ENCODE data around the gene NECAP2.

Gene NECAP2, protein sequence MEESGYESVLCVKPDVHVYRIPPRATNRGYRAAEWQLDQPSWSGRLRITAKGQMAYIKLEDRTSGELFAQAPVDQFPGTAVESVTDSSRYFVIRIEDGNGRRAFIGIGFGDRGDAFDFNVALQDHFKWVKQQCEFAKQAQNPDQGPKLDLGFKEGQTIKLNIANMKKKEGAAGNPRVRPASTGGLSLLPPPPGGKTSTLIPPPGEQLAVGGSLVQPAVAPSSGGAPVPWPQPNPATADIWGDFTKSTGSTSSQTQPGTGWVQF

DNA sequence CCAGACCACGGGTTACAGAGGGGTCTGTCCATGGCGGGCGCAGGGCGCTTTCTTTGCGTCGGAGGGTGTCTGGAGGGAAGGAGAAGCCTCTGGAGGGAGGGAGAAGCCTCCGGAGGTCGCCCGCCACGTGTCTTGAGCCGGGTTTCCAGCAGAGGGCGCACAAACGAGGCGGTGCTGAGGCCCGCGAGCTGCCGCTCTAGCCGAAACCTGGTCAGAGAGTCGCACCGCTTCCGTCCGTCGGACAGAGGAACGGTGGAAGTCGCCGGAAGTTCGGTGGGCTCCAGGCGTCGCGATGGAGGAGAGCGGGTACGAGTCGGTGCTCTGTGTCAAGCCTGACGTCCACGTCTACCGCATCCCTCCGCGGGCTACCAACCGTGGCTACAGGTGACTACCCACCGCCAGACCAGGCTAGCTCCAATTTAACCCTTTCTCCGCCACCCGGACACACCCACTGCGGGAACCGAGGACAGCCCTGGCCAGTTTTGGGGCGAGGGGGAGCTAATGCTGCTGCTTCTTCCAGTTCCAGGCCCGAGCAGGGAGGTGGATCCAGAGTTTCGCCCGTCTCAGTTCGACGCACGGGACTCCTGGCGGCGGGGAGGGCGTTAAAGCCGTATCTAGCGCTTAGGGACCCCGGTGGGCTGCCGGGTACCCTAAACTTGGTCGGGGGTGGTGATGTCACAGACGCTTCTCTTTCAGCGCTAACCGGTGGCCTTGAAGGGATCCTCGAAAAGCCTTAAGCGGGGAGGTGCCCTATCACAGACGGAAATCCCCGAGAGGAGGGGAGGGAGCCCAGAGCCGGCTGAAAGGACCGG lies at the start of gene NECAP2:
Gene NECAP2 (plus strand): TSS at position 255 of the 812 bp plus-strand sequence. CDS start 38 bp downstream, at position 293.
- FAIRE-seq = no peak

DNA sequence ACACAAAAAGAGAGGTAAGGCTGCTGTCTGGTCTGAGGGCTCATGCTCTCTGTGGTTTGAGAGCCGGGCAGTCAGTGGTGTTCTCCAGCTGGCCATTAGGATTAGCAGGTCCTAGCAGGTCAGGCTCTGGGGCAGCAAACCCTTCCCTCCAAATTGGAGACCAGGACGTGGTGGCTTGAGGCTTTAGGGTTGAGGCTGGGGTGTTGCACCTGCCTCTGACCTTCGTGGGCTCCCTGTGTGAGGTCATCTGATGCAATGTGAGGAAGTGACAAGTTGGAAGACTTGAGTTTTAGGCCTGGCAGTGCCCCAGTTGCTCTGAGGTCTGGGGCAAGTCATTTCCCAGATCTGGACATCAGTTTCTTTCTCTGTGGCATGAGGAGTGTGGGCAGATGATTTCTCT lies 49.1 kb upstream of the NECAP2 start:
- no peak for FAIRE-seq

DNA sequence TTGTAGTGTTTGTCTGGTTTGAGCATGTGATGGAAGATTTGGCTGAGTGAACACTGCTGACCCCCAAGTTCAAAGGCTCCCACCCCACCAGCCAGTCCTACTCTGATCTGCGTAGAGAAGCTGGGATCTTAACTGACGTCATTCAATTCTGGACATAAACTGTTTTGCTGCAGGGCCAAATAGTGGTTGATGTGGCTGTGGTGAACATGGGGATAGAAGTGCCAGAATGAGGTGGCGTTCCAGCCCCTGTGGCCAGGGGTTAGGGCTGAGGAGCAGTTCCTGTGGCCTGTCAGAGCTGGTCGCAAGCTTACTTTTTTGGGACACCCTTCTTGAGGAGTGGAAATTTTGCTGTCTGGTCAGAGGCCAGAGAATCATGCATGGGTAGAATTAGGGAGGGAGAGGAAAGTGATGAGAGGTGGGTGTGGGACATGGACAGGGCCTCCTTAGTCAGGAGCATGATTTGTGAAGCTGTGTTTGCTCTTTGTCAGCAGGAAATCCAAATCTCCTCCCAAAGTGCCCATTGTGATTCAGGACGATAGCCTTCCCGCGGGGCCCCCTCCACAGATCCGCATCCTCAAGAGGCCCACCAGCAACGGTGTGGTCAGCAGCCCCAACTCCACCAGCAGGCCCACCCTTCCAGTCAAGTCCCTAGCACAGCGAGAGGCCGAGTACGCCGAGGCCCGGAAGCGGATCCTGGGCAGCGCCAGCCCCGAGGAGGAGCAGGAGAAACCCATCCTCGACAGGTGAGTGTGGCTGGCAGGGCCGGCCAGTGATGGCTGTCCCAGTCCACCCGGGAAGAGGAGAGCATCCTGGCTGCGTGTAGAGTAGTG lies 47.6 kb upstream of the NECAP2 start:
- no peak for FAIRE-seq

GRCh38 chr1:16393570-16394521 lies 46.7 kb upstream of the NECAP2 start:
- no peak for FAIRE-seq

- FAIRE-seq = no peak
These were observed 45.5 kb upstream of the NECAP2 start for GRCh38 chr1:16394977-16395376.

- no peak for FAIRE-seq
These were observed 43.9 kb upstream of the NECAP2 start for GRCh38 chr1:16396591-16396990.

DNA sequence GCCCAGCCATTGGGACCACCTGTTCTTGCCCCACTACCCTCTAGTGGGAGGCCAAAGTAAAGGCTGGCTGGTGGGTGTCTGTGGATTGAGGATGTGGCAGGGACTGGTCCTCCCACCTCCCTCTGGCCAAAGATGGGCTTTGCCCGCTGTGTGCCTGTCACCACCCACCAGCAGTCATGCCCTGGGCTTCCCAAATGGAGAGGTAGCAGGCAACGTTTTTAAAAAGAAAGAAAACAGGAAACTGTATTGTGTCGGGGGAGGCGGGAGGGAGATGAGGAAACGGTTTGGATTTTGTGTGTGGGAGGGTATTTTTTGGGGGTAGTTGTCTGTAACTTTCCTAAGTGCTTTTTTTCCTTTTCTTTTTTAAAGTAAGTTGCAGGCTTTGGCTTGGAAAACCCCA lies 43.4 kb upstream of the NECAP2 start:
- no peak for FAIRE-seq

DNA sequence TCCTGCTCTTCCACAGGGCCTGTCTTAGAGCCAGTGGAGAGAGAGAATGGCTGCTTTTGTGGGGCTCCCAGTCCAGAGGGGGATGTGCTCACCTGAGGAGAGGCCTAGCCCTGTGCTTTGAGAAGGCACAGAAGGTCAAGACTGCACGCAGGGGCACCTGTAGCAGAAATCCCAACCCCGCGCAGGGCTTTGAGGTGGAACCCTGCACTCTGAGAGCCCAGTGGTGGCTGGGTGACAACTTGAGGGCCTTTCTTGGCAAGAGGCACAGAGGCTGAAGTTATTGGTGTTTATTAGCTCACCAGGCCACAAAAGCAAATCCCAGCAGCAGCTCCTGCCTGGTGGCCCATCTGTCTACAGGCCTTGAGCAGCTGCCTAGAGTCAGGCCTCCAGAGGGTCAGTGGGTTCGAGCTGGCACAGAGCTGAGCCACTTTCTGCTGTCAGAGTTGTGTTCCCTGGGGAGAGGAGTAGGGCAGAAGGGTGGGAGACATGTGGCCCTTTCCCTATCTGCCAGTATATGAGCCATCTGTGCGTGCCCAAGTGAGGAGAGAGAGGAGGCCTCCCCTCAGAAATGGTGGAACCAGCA lies 42.1 kb upstream of the NECAP2 start:
- no peak for FAIRE-seq

DNA sequence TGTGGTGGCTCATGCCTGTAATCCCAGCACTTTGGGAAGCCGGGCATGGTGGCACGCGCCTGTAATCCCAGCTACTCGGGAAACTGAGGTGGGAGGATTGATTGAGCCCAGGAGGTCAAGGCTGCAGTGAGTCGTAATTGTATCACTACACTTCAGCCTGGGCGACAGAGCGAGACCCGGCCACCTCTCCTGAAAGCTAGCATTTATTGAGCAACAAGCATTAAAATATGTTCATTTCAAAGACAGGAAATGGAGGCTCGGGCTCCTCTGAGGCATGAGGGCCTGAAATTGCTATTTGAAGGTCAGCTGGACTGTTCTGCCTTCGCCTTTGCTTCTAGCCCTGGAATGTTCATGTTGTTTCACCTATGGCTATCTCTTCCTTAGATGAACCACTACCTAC lies 37.8 kb upstream of the NECAP2 start:
- FAIRE-seq = no peak

DNA sequence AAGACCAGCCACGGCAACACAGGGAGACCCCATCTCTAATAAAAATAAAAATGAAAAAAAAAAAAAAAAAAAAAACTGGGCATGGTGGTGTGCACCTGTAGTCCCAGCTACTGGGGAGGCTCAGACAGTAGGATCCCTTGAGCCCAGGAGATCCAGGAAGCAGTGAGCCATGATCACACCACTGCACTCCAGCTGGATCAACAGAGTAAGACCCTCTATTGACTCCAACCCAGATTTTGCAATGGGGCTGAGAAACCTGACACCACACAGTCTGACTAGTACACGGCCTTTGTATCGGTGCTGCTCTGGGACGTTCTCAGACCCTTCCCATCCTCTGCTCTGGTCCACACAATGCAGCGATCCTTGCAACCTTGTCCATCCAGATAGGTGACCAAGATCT lies 35.1 kb upstream of the NECAP2 start:
- FAIRE-seq = no peak

GRCh38 chr1:16406868-16407267 lies 33.7 kb upstream of the NECAP2 start:
- no peak for FAIRE-seq

DNA sequence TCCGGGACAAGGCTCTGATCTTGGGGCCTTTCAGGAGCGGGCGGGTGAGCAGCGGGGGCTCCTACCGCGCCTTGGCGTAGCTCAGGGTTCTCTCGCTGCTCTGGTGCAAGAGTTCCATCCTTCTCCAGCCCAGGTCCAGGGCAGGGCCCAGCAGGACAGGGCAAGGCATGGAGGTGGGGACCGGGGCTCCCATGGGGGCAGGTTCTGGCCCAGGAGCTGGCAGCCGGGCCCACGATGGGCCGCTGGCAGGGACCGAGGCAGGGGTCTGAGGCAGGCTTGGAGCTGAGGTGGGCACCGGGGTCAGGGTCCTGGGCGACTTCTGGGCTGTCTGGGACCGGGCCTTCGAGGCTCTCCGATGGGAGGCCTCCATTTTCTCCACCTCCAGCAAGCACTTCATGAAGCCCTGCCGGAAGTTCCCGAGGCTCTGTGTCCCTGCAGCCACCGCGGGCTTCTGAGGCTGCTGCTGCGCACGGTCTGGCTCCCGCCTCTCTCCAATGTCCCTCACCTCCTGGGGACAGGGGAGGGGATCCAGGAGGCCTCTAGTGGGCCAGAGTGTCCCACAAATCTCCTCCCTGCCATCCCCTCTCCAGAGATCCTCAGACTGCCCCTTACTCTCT lies 30.9 kb upstream of the NECAP2 start:
- no peak for FAIRE-seq

- FAIRE-seq = no peak
These were observed 29.7 kb upstream of the NECAP2 start for GRCh38 chr1:16410803-16411202.

- FAIRE-seq = no peak
These were observed 27.3 kb upstream of the NECAP2 start for GRCh38 chr1:16413191-16413590.

GRCh38 chr1:16418823-16419425 lies 21.6 kb upstream of the NECAP2 start:
- FAIRE-seq = no peak

DNA sequence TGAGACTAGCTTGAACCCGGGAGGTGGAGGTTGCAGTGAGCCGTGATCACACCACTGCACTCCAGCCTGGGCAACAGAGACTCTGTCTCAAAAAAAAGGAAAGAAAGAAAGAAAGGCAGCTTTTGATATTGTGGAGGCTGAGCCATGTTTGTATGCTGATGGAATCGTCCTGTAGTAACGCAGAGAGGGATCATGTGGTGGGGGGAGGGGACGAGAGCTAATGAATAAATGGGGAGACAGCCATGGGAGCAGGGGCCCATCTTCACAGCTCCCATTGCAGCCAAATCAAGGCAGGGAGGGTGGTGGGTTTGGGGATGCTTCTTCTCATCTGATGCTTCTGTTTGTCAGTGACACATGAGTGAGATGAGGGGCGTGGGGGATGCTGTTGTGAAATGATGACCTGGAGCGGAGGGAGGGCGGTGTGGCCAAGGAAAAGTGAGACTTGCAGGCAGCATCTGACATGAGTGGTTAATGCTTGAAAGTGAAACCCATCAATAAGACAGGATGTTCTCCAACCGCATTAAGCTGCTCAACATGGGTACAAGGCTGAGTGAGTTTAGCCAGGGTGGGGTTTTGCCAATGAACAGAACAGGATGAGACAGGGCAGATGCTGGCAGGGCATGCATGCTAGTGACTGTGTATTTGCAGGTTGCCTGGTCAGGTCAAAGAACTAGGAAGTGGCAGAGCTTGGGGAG lies 20.0 kb upstream of the NECAP2 start:
- no peak for FAIRE-seq

DNA sequence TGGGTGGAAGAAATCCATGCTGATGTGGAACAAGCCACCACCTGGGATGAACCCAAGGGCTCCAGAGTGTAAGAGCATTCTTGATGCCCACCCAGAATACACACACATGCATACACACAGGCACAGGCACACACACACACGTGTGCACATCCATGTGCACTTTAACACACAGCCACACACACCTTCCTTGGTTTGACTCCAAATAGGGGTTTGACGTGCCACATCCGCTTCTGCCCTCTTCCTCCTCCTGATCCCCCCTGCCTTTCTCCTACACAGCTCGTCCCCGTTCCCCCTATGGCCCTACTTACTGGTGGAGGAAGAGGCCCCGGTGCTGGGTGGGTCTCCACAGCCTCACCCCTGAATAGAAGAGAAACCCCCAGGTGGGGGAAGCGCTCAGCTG lies 19.3 kb upstream of the NECAP2 start:
- FAIRE-seq = no peak

DNA sequence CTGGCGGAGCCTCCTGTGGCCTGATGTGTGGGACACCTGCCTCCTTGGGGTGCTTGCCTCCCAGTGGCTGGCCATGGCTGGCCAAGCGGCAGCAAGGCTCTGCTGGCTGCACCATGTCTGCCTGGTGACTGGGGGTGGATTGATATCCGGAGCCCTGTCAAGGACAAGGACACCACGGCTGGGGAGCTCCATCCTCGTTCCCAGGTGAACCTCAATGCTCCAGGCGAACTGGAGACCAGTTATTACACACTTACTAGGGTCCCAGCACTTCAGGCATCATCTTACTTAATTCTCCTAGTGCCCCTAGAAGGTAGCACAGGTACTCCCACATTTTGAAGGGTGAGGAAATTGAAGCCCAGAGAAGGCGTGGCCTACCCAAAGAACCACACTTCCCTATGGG lies 18.5 kb upstream of the NECAP2 start:
- no peak for FAIRE-seq

- FAIRE-seq = no peak
These were observed 15.1 kb upstream of the NECAP2 start for GRCh38 chr1:16425125-16426025.

Measured in A204.1 (cell line).